SK-N-SH (cell line): Measurements from ENCODE around the gene ARAP1. TPM values are rescaled to one million over a fixed set of nuclear protein-coding genes. Genes with fewer than 3 reads are reported as not detected.

Source experiments
- CTCF ChIA-PET: fragments of 300-600, 350-600 bp; formaldehyde crosslinking; extraction: SDS; loops from one replicate; lab custom pipeline; 2021; lab: Yijun Ruan, JAX
- POLR2A ChIA-PET: fragments of 350-600 bp; sonication (Branson Sonifier 250); formaldehyde crosslinking; extraction: SDS; loops from one replicate; lab custom pipeline; 2020; ENCODE audit warnings: antibody characterized with exemption, inconsistent platforms; lab: Yijun Ruan, JAX
- DNase-seq: peaks from one replicate; pipeline ENCODE4 v3.0.0; 2012
- H2AFZ ChIP-seq: fragments of 200-600 bp; sonication (generic); 2 replicates; pipeline ENCODE4 v1.8.1; 2016; ENCODE audit warnings: antibody characterized with exemption, mild to moderate bottlenecking, low read depth
- H3F3A ChIP-seq: fragments of 200-600 bp; sonication (generic); replicated peaks from 2 replicates; pipeline ENCODE3; 2016; ENCODE audit warnings: antibody characterized with exemption, mild to moderate bottlenecking; ENCODE audit not compliant: insufficient read depth
- H3K27ac ChIP-seq, 2 experiments: fragments of 200-500 bp in 1 of 2; fragments of 200-600 bp in 1 of 2; sonication (Bioruptor generic) in 1 of 2; sonication (generic), shearing (Covaris generic) in 1 of 2; 2 replicates each; pipeline versions ENCODE4 v1.5.1 to v1.6.1; 2014 to 2016; ENCODE audit warnings: low read depth in 2 of 2, inconsistent platforms in 1 of 2, low read length in 1 of 2, mild to moderate bottlenecking in 1 of 2, mixed read lengths in 1 of 2
- H3K27me3 ChIP-seq: fragments of 200-600 bp; sonication (generic), shearing (Covaris generic); 2 replicates; pipeline ENCODE4 v1.6.1; 2016; ENCODE audit warnings: mixed run types; ENCODE audit not compliant: insufficient read depth
- H3K36me3 ChIP-seq, 2 experiments: fragments of 200-500 bp in 1 of 2; fragments of 200-600 bp in 1 of 2; sonication (Bioruptor generic) in 1 of 2; sonication (generic) in 1 of 2; replicated peaks in 1 of 2; 2 replicates each; pipeline versions ENCODE3 to v1.5.1; 2014 to 2016; ENCODE audit warnings: low read length in 1 of 2, mild to moderate bottlenecking in 1 of 2; ENCODE audit not compliant: insufficient read depth in 2 of 2, control insufficient read depth in 1 of 2
- H3K4me1 ChIP-seq, 2 experiments: fragments of 200-500 bp in 1 of 2; fragments of 200-600 bp in 1 of 2; sonication (Bioruptor generic) in 1 of 2; sonication (generic), shearing (Covaris generic) in 1 of 2; 2 replicates each; pipeline versions ENCODE4 v1.5.1 to v1.6.1; 2014 to 2016; ENCODE audit warnings: low read depth in 1 of 2, low read length in 1 of 2, mixed run types in 1 of 2; ENCODE audit not compliant: insufficient read depth in 2 of 2, control insufficient read depth in 1 of 2
- H3K4me2 ChIP-seq: fragments of 200-600 bp; sonication (generic), shearing (Covaris generic); 2 replicates; pipeline ENCODE4 v1.6.1; 2017; ENCODE audit warnings: mixed run types
- H3K4me3 ChIP-seq, 2 experiments: fragments of 200-500 bp in 1 of 2; fragments of 200-600 bp in 1 of 2; sonication (Bioruptor generic) in 1 of 2; sonication (generic), shearing (Covaris generic) in 1 of 2; 2 replicates each; pipeline versions ENCODE4 v1.5.1 to v1.8.1; 2014 to 2016; ENCODE audit warnings: low read depth in 2 of 2, inconsistent platforms in 1 of 2, low read length in 1 of 2, mild to moderate bottlenecking in 1 of 2, mixed read lengths in 1 of 2, moderate library complexity in 1 of 2
- H3K79me2 ChIP-seq: fragments of 200-600 bp; sonication (generic); 2 replicates; pipeline ENCODE4 v1.8.1; 2017; ENCODE audit warnings: mild to moderate bottlenecking; ENCODE audit not compliant: insufficient read depth
- H3K9ac ChIP-seq: fragments of 200-600 bp; sonication (generic); 2 replicates; pipeline ENCODE4 v1.6.1; 2017; ENCODE audit warnings: mixed run types
- H3K9me2 ChIP-seq: fragments of 200-600 bp; sonication (generic); 2 replicates; pipeline ENCODE4 v1.6.1; 2017; ENCODE audit warnings: mixed run types
- H3K9me3 ChIP-seq: fragments of 200-600 bp; sonication (generic); 2 replicates; pipeline ENCODE4 v1.6.1; 2017; ENCODE audit warnings: mixed run types, mild to moderate bottlenecking, moderate library complexity
- H4K20me1 ChIP-seq: fragments of 200-600 bp; sonication (generic); 2 replicates; pipeline ENCODE4 v1.6.1; 2017; ENCODE audit warnings: mild to moderate bottlenecking, mixed run types; ENCODE audit not compliant: insufficient read depth
- EP300 ChIP-seq, 2 experiments: IDR thresholded peaks; 2 replicates each; pipeline versions ENCODE4 v1.4.0 to v1.6.1; 2012; ENCODE audit warnings: borderline replicate concordance in 1 of 2, low read depth in 1 of 2, low read length in 1 of 2
- FOXJ3 ChIP-seq: sonication (generic); formaldehyde crosslinking; IDR thresholded peaks from 2 replicates; pipeline ENCODE4 v1.5.1; 2020; ENCODE audit warnings: mild to moderate bottlenecking, missing genetic modification reagents
- GABPA ChIP-seq: IDR thresholded peaks from 2 replicates; pipeline ENCODE4 v1.4.0; 2012; ENCODE audit warnings: low read depth, mild to moderate bottlenecking
- IRF3 ChIP-seq: fragments of 150-350 bp; IDR thresholded peaks from 2 replicates; pipeline ENCODE4 v1.6.1; 2016; ENCODE audit warnings: mild to moderate bottlenecking, low read depth, low read length
- JUND ChIP-seq: IDR thresholded peaks from 2 replicates; pipeline ENCODE4 v1.4.0; 2012
- MXI1 ChIP-seq: IDR thresholded peaks from 2 replicates; pipeline ENCODE4 v1.6.1; 2012; ENCODE audit warnings: mild to moderate bottlenecking, low read depth, low read length, improper control_type of control experiment
- POLR2AphosphoS5 ChIP-seq: IDR thresholded peaks from 2 replicates; pipeline ENCODE4 v1.6.1; 2012; ENCODE audit warnings: low read depth, low read length
- RAD21 ChIP-seq: IDR thresholded peaks from 2 replicates; pipeline ENCODE4 v1.6.1; 2012; ENCODE audit warnings: mild to moderate bottlenecking, low read length
- RCOR1 ChIP-seq: fragments of 150-350 bp; IDR thresholded peaks from 2 replicates; pipeline ENCODE4 v1.6.1; 2017; ENCODE audit warnings: antibody characterized with exemption, low read length
- RXRA ChIP-seq: IDR thresholded peaks from 2 replicates; pipeline ENCODE4 v1.4.0; 2012; ENCODE audit warnings: low read depth, mild to moderate bottlenecking, borderline replicate concordance
- SIN3A ChIP-seq: IDR thresholded peaks from 2 replicates; pipeline ENCODE4 v1.6.1; 2012; ENCODE audit warnings: low read depth, mild to moderate bottlenecking, low read length, moderate library complexity, borderline replicate concordance
- SMC3 ChIP-seq: IDR thresholded peaks from 2 replicates; pipeline ENCODE4 v1.6.1; 2012; ENCODE audit warnings: low read depth, low read length, improper control_type of control experiment
- TEAD4 ChIP-seq: IDR thresholded peaks from 2 replicates; pipeline ENCODE4 v1.4.0; 2012; ENCODE audit warnings: mild to moderate bottlenecking, borderline replicate concordance; ENCODE audit not compliant: insufficient read depth
- YY1 ChIP-seq: IDR thresholded peaks from 2 replicates; pipeline ENCODE4 v1.4.0; 2012; ENCODE audit warnings: low read depth, mild to moderate bottlenecking
- WGBS: methylation state at CpG from one replicate; pipeline ENCODE4 v1.1.6; 2017; ENCODE audit warnings: low lambda C conversion rate; 5-methylcytosine and 5-hydroxymethylcytosine counted together
- polyA plus RNA-seq, 3 experiments: library from polyadenylated mRNA; depleted of rRNA; stranded (reverse); fragments of >200 nt; gene quantifications; 2 replicates each; pipeline ENCODE4 v1.2.3, GENCODE V29; 2012
- TF ChIP-seq, protein P1 (sequence below): fragments of 200-600 bp; sonication (generic); IDR thresholded peaks from 2 replicates; pipeline ENCODE4 v1.6.1; 2017; ENCODE audit warnings: antibody characterized with exemption, mild to moderate bottlenecking, moderate library complexity
- TF ChIP-seq, protein P2 (sequence below): IDR thresholded peaks from 2 replicates; pipeline ENCODE4 v1.6.1; 2012; ENCODE audit warnings: mild to moderate bottlenecking, low read depth, low read length, moderate library complexity
- TF ChIP-seq, protein P3 (sequence below): IDR thresholded peaks from 2 replicates; pipeline ENCODE4 v1.4.0; 2012; ENCODE audit warnings: low read depth, borderline replicate concordance

Gene ARAP1
- polyA plus RNA-seq, 1 of the 3 experiments (the other 2 are of a cell fraction): 56.6 TPM

DNA sequence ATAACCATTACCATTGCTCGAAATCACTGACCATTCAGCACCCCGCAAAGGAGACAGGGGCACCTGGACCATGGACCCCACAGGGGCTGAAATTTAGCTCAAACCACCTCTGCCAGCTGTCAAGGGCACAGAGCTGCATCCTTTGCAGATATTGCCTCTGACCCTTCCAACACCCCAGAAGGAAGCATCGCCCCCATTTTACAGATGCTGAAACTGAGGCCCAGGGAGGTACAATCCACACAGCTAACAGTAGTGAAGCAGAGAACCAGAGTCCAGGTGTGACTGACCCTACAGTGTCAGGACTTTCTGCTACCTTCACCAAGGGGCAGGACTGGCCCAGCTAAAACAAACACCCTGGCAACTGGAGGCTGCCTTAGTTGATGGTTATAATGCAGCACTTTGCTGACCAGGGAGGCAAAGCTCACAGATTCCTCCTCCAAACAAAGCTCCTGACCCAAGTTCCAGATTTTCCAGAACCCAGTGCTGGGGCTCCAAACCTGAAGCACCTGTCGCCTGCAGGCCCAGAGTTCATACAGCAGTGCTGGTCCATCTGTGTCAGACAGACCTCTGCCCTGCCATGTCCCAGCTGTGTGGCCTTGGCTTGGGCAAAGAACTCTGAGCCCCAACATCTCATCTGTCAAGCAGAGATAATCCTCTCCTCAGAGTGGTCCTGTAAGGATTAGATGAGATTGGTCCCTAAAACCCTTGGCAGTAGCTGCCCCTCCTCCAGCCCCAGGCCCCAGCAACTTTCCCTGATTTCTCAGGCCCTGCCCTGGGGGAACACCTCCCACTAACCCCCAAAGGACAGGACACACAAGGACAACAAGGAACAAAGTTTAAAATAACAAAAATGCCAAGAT, 15.2 kb upstream of the ARAP1 start:
- WGBS: 93% methylated on average over 3 of the region's 4 CpGs
- Histone ChIP-seq H3K9me2 (no peaks in the 10 kb centered on the region), H3K9me3 (no peaks in the 10 kb centered on the region), H3F3A (peaks cover 3% of the 10 kb centered on the region), H3K36me3 (no peaks in the 10 kb centered on the region), H3K9ac (no peak overlapping the region), H4K20me1 (no peaks in the 10 kb centered on the region), H3K27ac (no peak overlapping the region), H3K4me1 (peaks cover 13 to 18% of the 10 kb centered on the region in 2 experiments; a peak in 3 of 4 replicates)
- POLR2A ChIA-PET: no interaction called here
- CTCF ChIA-PET: interaction anchor here (0.7 to 1.8 kb wide), 5 partner anchors 9 to 567 kb away, joined by 3 to 4 read pairs (median 3); no protein-coding TSS in a partner anchor
- no peak for DNase-seq
- TF ChIP-seq GABPA: no peak
- no peak for TF ChIP-seq POLR2AphosphoS5
- TF ChIP-seq RXRA: no peak
- no peak for TF ChIP-seq SIN3A
- TF ChIP-seq, protein P1, sequence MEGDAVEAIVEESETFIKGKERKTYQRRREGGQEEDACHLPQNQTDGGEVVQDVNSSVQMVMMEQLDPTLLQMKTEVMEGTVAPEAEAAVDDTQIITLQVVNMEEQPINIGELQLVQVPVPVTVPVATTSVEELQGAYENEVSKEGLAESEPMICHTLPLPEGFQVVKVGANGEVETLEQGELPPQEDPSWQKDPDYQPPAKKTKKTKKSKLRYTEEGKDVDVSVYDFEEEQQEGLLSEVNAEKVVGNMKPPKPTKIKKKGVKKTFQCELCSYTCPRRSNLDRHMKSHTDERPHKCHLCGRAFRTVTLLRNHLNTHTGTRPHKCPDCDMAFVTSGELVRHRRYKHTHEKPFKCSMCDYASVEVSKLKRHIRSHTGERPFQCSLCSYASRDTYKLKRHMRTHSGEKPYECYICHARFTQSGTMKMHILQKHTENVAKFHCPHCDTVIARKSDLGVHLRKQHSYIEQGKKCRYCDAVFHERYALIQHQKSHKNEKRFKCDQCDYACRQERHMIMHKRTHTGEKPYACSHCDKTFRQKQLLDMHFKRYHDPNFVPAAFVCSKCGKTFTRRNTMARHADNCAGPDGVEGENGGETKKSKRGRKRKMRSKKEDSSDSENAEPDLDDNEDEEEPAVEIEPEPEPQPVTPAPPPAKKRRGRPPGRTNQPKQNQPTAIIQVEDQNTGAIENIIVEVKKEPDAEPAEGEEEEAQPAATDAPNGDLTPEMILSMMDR: no peak
- TF ChIP-seq JUND: no peak
- TF ChIP-seq, protein P2, sequence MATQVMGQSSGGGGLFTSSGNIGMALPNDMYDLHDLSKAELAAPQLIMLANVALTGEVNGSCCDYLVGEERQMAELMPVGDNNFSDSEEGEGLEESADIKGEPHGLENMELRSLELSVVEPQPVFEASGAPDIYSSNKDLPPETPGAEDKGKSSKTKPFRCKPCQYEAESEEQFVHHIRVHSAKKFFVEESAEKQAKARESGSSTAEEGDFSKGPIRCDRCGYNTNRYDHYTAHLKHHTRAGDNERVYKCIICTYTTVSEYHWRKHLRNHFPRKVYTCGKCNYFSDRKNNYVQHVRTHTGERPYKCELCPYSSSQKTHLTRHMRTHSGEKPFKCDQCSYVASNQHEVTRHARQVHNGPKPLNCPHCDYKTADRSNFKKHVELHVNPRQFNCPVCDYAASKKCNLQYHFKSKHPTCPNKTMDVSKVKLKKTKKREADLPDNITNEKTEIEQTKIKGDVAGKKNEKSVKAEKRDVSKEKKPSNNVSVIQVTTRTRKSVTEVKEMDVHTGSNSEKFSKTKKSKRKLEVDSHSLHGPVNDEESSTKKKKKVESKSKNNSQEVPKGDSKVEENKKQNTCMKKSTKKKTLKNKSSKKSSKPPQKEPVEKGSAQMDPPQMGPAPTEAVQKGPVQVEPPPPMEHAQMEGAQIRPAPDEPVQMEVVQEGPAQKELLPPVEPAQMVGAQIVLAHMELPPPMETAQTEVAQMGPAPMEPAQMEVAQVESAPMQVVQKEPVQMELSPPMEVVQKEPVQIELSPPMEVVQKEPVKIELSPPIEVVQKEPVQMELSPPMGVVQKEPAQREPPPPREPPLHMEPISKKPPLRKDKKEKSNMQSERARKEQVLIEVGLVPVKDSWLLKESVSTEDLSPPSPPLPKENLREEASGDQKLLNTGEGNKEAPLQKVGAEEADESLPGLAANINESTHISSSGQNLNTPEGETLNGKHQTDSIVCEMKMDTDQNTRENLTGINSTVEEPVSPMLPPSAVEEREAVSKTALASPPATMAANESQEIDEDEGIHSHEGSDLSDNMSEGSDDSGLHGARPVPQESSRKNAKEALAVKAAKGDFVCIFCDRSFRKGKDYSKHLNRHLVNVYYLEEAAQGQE: no peak
- no peak for TF ChIP-seq MXI1
- no peak for TF ChIP-seq IRF3
- TF ChIP-seq TEAD4: no peak
- TF ChIP-seq, protein P3, sequence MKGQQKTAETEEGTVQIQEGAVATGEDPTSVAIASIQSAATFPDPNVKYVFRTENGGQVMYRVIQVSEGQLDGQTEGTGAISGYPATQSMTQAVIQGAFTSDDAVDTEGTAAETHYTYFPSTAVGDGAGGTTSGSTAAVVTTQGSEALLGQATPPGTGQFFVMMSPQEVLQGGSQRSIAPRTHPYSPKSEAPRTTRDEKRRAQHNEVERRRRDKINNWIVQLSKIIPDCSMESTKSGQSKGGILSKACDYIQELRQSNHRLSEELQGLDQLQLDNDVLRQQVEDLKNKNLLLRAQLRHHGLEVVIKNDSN: no peak
- no peak for TF ChIP-seq EP300 (IDR thresholded peaks at IDR 0.05; ENCODE audit: borderline replicate concordance in 1 of 2, low read depth in 1 of 2, low read length in 1 of 2)
- TF ChIP-seq SMC3: no peak
- no peak for TF ChIP-seq FOXJ3 (CRISPR knock-in tag)
- no peak for TF ChIP-seq RAD21
- TF ChIP-seq RCOR1: no peak
- TF ChIP-seq YY1: no peak
- TF ChIP-seq, all 33 proteins: peak for 0
- no peak overlapping the region for H3K4me3 ChIP-seq
- no peaks in the 10 kb centered on the region for H3K79me2 ChIP-seq
- H3K27me3 ChIP-seq: no peaks in the 10 kb centered on the region
- no peak overlapping the region for H3K4me2 ChIP-seq
- no peak overlapping the region for H2AFZ ChIP-seq
